ENCODE results near the gene CNNM3. TPM values are rescaled to one million over a fixed set of nuclear protein-coding genes. Genes with fewer than 3 reads are reported as not detected.

Gene CNNM3
- total RNA-seq, 6 experiments from 2014 or later, result 11.5 to 37.6 (median 21.6) TPM

- Histone ChIP-seq H3K4me3 (peak within 1 kb of the TSS; percentile 66 to 87 (median 75)), H3K9me3 (no peaks in the 10 kb centered on the region), H3K27me3 (no peaks in the 10 kb centered on the region), H3K36me3 (peaks cover 0 to 24% (median 12%) of the 10 kb centered on the region in 4 donors), H3K27ac (peak within 1 kb of the TSS; percentile 58 to 75 (median 66)), H3K4me1 (peaks cover 0 to 58% (median 21%) of the 10 kb centered on the region in 4 donors)
- intact Hi-C loops (cut with DNase I), result loop anchor here in 1 of 2 donors (5.0 kb wide), 1 partner anchor 94 kb away; no protein-coding TSS in a partner anchor
- DNase-seq (peak; percentile 97 to 98 (median 98)), ATAC-seq (peak; percentile 85 to 95 (median 90))
- TF ChIP-seq POLR2A (IDR thresholded peaks at IDR 0.05) (peak; percentile 89), CTCF (IDR thresholded peaks at IDR 0.05) (peak; percentile 87 to 93 (median 87))
- 0% methylated on average over 4 of the region's 81 CpGs for WGBS (ENCODE audit: insufficient coverage, low coverage, low lambda C conversion rate, missing lambda C conversion rate)
These were observed 41.8 kb downstream of the CNNM3 start, which contains the start of gene ANKRD39 for GRCh38 chr2:96857667-96858372. ANKRD39 (minus strand) TSS chr2:96858016; CDS start chr2:96857987, 29 bp downstream.

- 63% methylated on average over 3 of the region's 11 CpGs for WGBS (ENCODE audit: insufficient coverage, low coverage, low lambda C conversion rate, missing lambda C conversion rate)
- no peak for TF ChIP-seq CTCF (IDR thresholded peaks at IDR 0.05)
- no peak for TF ChIP-seq POLR2A (IDR thresholded peaks at IDR 0.05)
- ATAC-seq (no peak), DNase-seq (no peak)
- Histone ChIP-seq H3K4me1 (peaks cover 0 to 67% (median 21%) of the 10 kb centered on the region in 4 donors), H3K27me3 (no peaks in the 10 kb centered on the region), H3K4me3 (no peak overlapping the region), H3K9me3 (no peaks in the 10 kb centered on the region), H3K27ac (peak overlapping the region in 2 of 3 donors; percentile 26 to 65), H3K36me3 (peaks cover 0 to 28% (median 15%) of the 10 kb centered on the region in 4 donors)
- intact Hi-C loops (cut with DNase I), result loop anchor here in 1 of 2 donors (5.0 kb wide), 1 partner anchor 93 kb away; no protein-coding TSS in a partner anchor
These were observed 43.1 kb downstream of the CNNM3 start for GRCh38 chr2:96859099-96859649.

- Histone ChIP-seq H3K4me3 (no peak overlapping the region), H3K27me3 (no peaks in the 10 kb centered on the region), H3K9me3 (no peaks in the 10 kb centered on the region), H3K4me1 (peaks cover 0 to 69% (median 21%) of the 10 kb centered on the region in 4 donors), H3K36me3 (peaks cover 0 to 33% (median 19%) of the 10 kb centered on the region in 4 donors), H3K27ac (peak overlapping the region in 1 of 3 donors; percentile 65)
- 36% methylated on average over 3 of the region's 4 CpGs for WGBS (ENCODE audit: insufficient coverage, low coverage, low lambda C conversion rate, missing lambda C conversion rate)
- DNase-seq (no peak), ATAC-seq (no peak)
- TF ChIP-seq POLR2A (IDR thresholded peaks at IDR 0.05), result no peak
- no peak for TF ChIP-seq CTCF (IDR thresholded peaks at IDR 0.05)
- intact Hi-C loops (cut with DNase I), result loop anchor here (5.0 to 10.0 kb wide), 4 partner anchors 42 to 93 kb away; partner anchors contain the start of gene CNNM3 (in 2 of the 2)
These were observed 43.6 kb downstream of the CNNM3 start for GRCh38 chr2:96859681-96860064.

GRCh38 chr2:96860065-96861029, 44.3 kb downstream of the CNNM3 start:
- Histone ChIP-seq H3K36me3 (peaks cover 0 to 38% (median 22%) of the 10 kb centered on the region in 4 donors), H3K4me3 (no peak overlapping the region), H3K4me1 (peaks cover 0 to 69% (median 18%) of the 10 kb centered on the region in 4 donors), H3K27ac (peak overlapping the region in 1 of 3 donors; percentile 65), H3K9me3 (no peaks in the 10 kb centered on the region), H3K27me3 (no peaks in the 10 kb centered on the region)
- DNase-seq (peak in 1 of 3 donors; percentile 68), ATAC-seq (peak in 1 of 4 donors; percentile 2)
- TF ChIP-seq CTCF (IDR thresholded peaks at IDR 0.05) (no peak), POLR2A (IDR thresholded peaks at IDR 0.05) (no peak)
- WGBS (ENCODE audit: insufficient coverage, low coverage, low lambda C conversion rate, missing lambda C conversion rate), result 70% methylated on average over 12 of the region's 38 CpGs
- intact Hi-C loops (cut with DNase I), result loop anchor here (5.0 to 10.0 kb wide), 3 partner anchors 43 to 87 kb away; partner anchors contain the start of gene CNNM3 (in 2 of the 2)
